GM12801 (cell line): Measurements from ENCODE around the gene ST14.

ENCODE experiments used
- CTCF ChIP-seq: IDR thresholded peaks from one replicate; pipeline ENCODE4 v1.5.1; 2011; ENCODE audit warnings: control low read depth; ENCODE audit not compliant: insufficient read length; ENCODE audit errors: extremely low read depth

Gene ST14

GRCh38 chr11:130209954-130210854 is 50.6 kb downstream of the ST14 start:
- TF ChIP-seq CTCF, result no peak

- TF ChIP-seq CTCF, result no peak
These were observed 51.6 kb downstream of the ST14 start for GRCh38 chr11:130211144-130211543.

GRCh38 chr11:130211781-130212401 is 52.3 kb downstream of the ST14 start:
- TF ChIP-seq CTCF, result no peak

GRCh38 chr11:130212431-130212961 is 52.9 kb downstream of the ST14 start:
- TF ChIP-seq CTCF, result no peak

- TF ChIP-seq CTCF, result no peak
These were observed 53.8 kb downstream of the ST14 start for GRCh38 chr11:130213143-130213978.

GRCh38 chr11:130213979-130214281 is 54.3 kb downstream of the ST14 start:
- no peak for TF ChIP-seq CTCF
